Endothelial cell (in vitro differentiated cells): Measurements from ENCODE around the gene DIP2A. TPM values are rescaled to one million over a fixed set of nuclear protein-coding genes. Genes with fewer than 3 reads are reported as not detected.

Source experiments
- DNase-seq: peaks from one replicate; pipeline ENCODE4 v3.0.0; 2021; ENCODE audit warnings: low spot score
- H3K27ac Mint-ChIP-seq: one replicate; pipeline ENCODE4 v1.8.0; 2021; ENCODE audit warnings: mixed read lengths, inconsistent platforms; ENCODE audit not compliant: unreplicated experiment
- H3K27me3 Mint-ChIP-seq: one replicate; pipeline ENCODE4 v1.8.0; 2021; ENCODE audit warnings: mild to moderate bottlenecking, moderate library complexity, mixed read lengths, inconsistent platforms; ENCODE audit not compliant: unreplicated experiment
- H3K36me3 Mint-ChIP-seq: one replicate; pipeline ENCODE4 v1.8.0; 2021; ENCODE audit warnings: mild to moderate bottlenecking, low read depth, mixed read lengths, inconsistent platforms; ENCODE audit not compliant: unreplicated experiment
- H3K4me1 Mint-ChIP-seq: one replicate; pipeline ENCODE4 v1.8.0; 2021; ENCODE audit warnings: mild to moderate bottlenecking, mixed read lengths, inconsistent platforms; ENCODE audit not compliant: unreplicated experiment
- H3K4me3 Mint-ChIP-seq: one replicate; pipeline ENCODE4 v1.8.0; 2021; ENCODE audit warnings: mild to moderate bottlenecking, mixed read lengths, inconsistent platforms; ENCODE audit not compliant: unreplicated experiment
- H3K9me3 Mint-ChIP-seq: one replicate; pipeline ENCODE4 v1.8.0; 2021; ENCODE audit warnings: mixed read lengths, inconsistent platforms; ENCODE audit not compliant: unreplicated experiment
- total RNA-seq: library from RNA; stranded (reverse); fragmentation: NEBNext Ultra II Directional; extraction: Animal tissue kit (Norgen Biotek cat#: 25700); gene quantifications from one replicate; pipeline ENCODE4 v1.2.1, GENCODE V29; 2021; ENCODE audit not compliant: unreplicated experiment
- TF ChIP-seq, protein P1 (sequence below): fragments of 200-600 bp; sonication (generic); IDR thresholded peaks from one replicate; pipeline ENCODE4 v1.5.0; 2021; ENCODE audit warnings: antibody characterized with exemption; ENCODE audit not compliant: unreplicated experiment

Gene DIP2A
- total RNA-seq, 1 donor from 2014 or later, result 80.2 TPM

DNA sequence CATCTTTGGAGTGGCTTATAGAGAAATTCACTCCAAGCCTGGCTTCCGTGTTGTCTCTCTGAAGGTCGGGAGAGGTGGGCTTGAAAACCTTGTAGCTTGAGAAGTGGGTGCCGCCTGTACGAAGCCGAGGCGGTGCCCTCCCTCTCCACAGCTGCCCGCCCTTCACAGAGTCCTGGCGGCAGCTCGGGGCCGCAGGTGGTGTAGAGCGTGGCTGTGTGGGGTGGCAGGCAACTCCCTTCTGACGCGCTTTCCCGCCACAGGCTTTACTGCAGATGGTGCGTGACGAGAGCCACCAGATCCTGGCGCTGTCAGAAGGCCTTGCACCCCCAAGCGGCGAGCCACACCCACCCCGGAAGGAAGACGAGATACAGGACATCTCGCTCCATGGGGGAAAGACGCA is 33.1 kb upstream of the DIP2A start:
- no peak for DNase-seq
- peaks cover 5% of the 10 kb centered on the region for H3K36me3 Mint-ChIP-seq
- H3K27ac Mint-ChIP-seq, result no peak overlapping the region
- no peaks in the 10 kb centered on the region for H3K9me3 Mint-ChIP-seq
- H3K27me3 Mint-ChIP-seq, result peaks cover 4% of the 10 kb centered on the region
- H3K4me1 Mint-ChIP-seq, result peaks cover 4% of the 10 kb centered on the region
- no peak overlapping the region for H3K4me3 Mint-ChIP-seq
- TF ChIP-seq, protein P1, sequence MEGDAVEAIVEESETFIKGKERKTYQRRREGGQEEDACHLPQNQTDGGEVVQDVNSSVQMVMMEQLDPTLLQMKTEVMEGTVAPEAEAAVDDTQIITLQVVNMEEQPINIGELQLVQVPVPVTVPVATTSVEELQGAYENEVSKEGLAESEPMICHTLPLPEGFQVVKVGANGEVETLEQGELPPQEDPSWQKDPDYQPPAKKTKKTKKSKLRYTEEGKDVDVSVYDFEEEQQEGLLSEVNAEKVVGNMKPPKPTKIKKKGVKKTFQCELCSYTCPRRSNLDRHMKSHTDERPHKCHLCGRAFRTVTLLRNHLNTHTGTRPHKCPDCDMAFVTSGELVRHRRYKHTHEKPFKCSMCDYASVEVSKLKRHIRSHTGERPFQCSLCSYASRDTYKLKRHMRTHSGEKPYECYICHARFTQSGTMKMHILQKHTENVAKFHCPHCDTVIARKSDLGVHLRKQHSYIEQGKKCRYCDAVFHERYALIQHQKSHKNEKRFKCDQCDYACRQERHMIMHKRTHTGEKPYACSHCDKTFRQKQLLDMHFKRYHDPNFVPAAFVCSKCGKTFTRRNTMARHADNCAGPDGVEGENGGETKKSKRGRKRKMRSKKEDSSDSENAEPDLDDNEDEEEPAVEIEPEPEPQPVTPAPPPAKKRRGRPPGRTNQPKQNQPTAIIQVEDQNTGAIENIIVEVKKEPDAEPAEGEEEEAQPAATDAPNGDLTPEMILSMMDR, result no peak

DNA sequence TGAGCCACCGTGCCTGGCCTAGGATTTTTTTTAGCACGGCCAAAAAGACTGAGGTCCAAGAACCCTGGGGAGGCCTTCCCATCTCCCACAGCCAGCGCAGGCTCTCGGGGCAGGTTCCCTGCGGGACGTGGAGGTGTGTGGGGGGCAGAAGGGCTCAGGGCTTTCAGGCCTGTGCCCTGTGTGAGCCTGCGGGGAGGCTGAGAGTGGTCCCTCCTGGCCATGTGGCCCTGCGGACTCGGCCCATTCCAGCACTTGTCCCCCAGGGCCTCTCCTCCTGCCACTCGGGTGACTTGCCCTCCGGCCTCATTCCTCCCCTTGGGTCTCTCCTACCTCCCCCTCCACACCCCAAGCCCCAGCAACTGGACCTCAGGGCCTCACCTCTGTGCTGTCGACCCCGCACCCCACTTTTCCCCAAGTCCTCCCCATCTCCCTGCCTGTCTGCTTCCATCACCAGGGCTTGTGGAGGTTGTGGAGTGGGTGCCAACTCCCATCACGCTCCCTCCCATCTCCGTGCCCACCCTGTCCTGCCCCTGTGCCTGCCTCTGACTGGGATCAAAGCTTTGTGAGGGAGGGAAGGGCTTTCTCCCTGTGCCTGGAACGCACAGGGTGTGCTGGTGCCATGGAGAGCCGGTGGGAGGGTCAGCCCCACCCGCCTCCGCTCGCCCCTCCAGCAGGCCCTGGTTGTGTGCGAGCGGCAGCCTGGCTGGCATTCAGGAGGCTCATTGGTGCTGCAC is 32.2 kb upstream of the DIP2A start:
- Mint-ChIP-seq H3K36me3 (peaks cover 10% of the 10 kb centered on the region), H3K27ac (no peak overlapping the region), H3K4me3 (no peak overlapping the region), H3K4me1 (peaks cover 4% of the 10 kb centered on the region), H3K9me3 (no peaks in the 10 kb centered on the region), H3K27me3 (peaks cover 4% of the 10 kb centered on the region)
- TF ChIP-seq, protein P1, result no peak
- DNase-seq, result no peak

DNA sequence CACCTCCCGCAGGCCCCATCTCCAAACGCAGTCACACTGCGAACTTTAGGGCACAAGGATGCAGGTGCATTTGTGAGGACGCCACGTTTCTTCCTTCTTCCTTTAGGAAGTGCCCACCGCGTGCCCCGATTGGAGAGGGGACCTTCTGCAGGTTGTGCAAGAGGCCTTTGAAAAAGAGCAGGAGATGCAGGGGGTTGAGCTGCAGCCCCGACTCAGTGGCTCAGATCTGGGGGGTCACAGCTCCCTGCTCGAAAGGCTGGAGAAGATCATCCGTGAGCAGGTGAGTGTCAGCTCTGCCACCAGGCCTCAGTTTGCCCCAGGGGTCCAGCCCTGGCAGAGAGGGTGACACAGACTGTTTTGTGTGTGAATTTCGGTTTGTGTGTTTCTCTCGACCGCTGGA is 31.2 kb upstream of the DIP2A start:
- H3K4me3 Mint-ChIP-seq, result no peak overlapping the region
- DNase-seq, result no peak
- TF ChIP-seq, protein P1, result no peak
- peaks cover 19% of the 10 kb centered on the region for H3K36me3 Mint-ChIP-seq
- H3K27ac Mint-ChIP-seq, result no peak overlapping the region
- H3K9me3 Mint-ChIP-seq, result no peaks in the 10 kb centered on the region
- H3K4me1 Mint-ChIP-seq, result peaks cover 4% of the 10 kb centered on the region
- peaks cover 7% of the 10 kb centered on the region for H3K27me3 Mint-ChIP-seq

DNA sequence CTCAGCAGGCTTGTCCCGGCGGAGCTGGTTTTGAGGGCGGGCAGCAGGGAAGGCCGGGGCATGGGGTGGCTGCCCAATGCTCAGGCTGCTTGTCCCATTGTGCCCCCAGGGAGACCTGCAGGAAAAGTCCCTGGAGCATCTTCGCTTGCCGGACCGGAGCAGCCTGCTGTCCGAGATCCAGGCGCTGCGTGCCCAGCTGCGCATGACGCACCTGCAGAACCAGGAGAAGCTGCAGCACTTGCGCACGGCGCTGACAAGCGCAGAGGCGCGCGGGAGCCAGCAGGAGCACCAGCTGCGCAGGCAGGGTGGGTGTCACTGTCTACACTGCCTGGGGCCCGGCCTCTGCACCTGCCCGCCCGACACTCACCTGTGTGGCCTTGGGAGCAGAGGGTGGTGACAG is 30.4 kb upstream of the DIP2A start:
- Mint-ChIP-seq H3K36me3 (peaks cover 19% of the 10 kb centered on the region), H3K27me3 (peaks cover 7% of the 10 kb centered on the region), H3K9me3 (no peaks in the 10 kb centered on the region), H3K27ac (no peak overlapping the region), H3K4me3 (no peak overlapping the region), H3K4me1 (peaks cover 4% of the 10 kb centered on the region)
- DNase-seq, result no peak
- TF ChIP-seq, protein P1, result no peak

DNA sequence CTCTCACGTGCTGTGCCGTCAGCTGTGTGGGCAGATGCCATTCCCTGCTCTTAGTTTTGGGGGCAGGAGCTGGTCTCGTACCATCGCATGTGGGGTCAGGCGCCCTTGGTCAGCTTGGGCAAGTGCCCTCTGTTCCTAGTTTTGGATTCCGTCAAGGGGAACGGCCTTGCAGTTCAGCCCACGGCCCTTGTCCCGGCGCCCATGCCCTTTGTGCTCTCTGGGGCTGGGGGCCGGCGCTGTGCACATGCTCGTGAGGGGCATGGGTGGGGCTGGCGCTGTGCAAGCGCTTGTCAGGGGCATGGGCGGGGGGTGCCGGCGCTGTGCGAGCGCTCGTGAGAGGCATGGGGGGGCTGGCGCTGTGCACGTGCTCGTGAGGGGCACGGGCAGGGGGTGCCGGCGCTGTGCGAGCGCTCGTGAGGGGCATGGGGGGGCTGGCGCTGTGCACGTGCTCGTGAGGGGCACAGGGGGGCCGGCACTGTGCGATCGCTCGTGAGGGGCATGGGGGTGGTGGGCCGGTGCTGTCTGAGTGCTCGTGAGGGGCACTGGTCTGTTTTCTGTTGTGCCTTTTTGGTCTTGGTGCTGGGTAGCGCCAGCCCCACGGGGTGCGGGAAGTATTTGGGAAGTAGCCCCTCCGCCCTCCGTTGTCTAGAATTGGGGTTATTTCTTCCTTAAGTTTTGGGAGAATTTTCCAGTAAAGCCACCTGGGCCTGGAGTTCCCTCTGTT is 29.5 kb upstream of the DIP2A start:
- Mint-ChIP-seq H3K27me3 (peaks cover 7% of the 10 kb centered on the region), H3K36me3 (peaks cover 19% of the 10 kb centered on the region), H3K27ac (peak overlapping the region; percentile 13), H3K9me3 (no peaks in the 10 kb centered on the region), H3K4me3 (no peak overlapping the region), H3K4me1 (peaks cover 2% of the 10 kb centered on the region)
- TF ChIP-seq, protein P1, result no peak
- no peak for DNase-seq
